Endothelial cell of umbilical vein (primary cell): Measurements from ENCODE around the gene FAM83D. TPM values are rescaled to one million over a fixed set of nuclear protein-coding genes. Genes with fewer than 3 reads are reported as not detected.

Experiments
- BruUV-seq: library from RNA; stranded (reverse); fragments of 400-500 nt; replicated peaks from 2 replicates; lab custom pipeline; 2021; lab: Mats Ljungman, UMichigan
- CTCF ChIA-PET: fragments of 300-600, 350-600 bp; sonication (Branson Sonifier 250); formaldehyde crosslinking; loops from one replicate; lab custom pipeline; 2021; ENCODE audit warnings: antibody characterized with exemption, inconsistent platforms; lab: Charles Lee
- POLR2A ChIA-PET: fragments of 300-600, 350-600 bp; sonication (Branson Sonifier 250); formaldehyde crosslinking; loops from one replicate; lab custom pipeline; 2021; ENCODE audit warnings: antibody characterized with exemption, inconsistent platforms; lab: Charles Lee
- DNase-seq: peaks from one replicate; pipeline ENCODE4 v3.0.0-alpha.2; 2011; ENCODE audit warnings: low read depth, low spot score
- FAIRE-seq: peaks from 2 replicates; lab custom pipeline; 2011; peaks lifted over from hg19 to GRCh38; lab: Jason Lieb, UNC
- H2AFZ ChIP-seq: 2 replicates; pipeline ENCODE4 v1.6.0; 2012; ENCODE audit warnings: low read depth, low read length, control low read depth, inconsistent platforms
- H3K27ac ChIP-seq: 2 replicates; pipeline ENCODE4 v1.5.1; 2011; ENCODE audit warnings: low read depth, mild to moderate bottlenecking, control low read depth, low read length, moderate library complexity; ENCODE audit not compliant: insufficient read depth
- H3K27me3 ChIP-seq, 2 experiments: 2 replicates each; pipeline versions ENCODE4 v1.6.0 to v1.6.1; 2011; ENCODE audit warnings: low read length in 2 of 2, mixed read lengths in 1 of 2; ENCODE audit not compliant: control insufficient read depth in 2 of 2, insufficient read depth in 2 of 2
- H3K36me3 ChIP-seq, 2 experiments: 2 replicates in 1 of 2; 3 replicates in 1 of 2; pipeline ENCODE4 v1.5.1; 2011; ENCODE audit warnings: low read length in 2 of 2, mild to moderate bottlenecking in 1 of 2, moderate library complexity in 1 of 2; ENCODE audit not compliant: control insufficient read depth in 2 of 2, insufficient read depth in 2 of 2; ENCODE audit errors: extremely low read depth in 1 of 2
- H3K4me1 ChIP-seq: 3 replicates; pipeline ENCODE4 v1.5.1; 2011; ENCODE audit warnings: mild to moderate bottlenecking, low read length; ENCODE audit not compliant: control insufficient read depth, insufficient read depth; ENCODE audit errors: extremely low read depth
- H3K4me2 ChIP-seq: 2 replicates; pipeline ENCODE4 v1.6.1; 2011; ENCODE audit warnings: low read length, control low read depth, mixed read lengths; ENCODE audit not compliant: insufficient read depth
- H3K4me3 ChIP-seq, 3 experiments: fragments of 200-600 bp in 1 of 3; sonication (generic), shearing (Covaris generic) in 1 of 3; replicated peaks in 1 of 3; 2 replicates each; pipeline ENCODE4 v1.5.1; 2011 to 2016; ENCODE audit warnings: control low read depth in 3 of 3, low read length in 3 of 3, mild to moderate bottlenecking in 2 of 3, inconsistent platforms in 1 of 3, low read depth in 1 of 3, moderate library complexity in 1 of 3; ENCODE audit not compliant: insufficient read depth in 1 of 3
- H3K79me2 ChIP-seq: 2 replicates; pipeline ENCODE4 v1.6.0; 2012; ENCODE audit warnings: low read length, inconsistent platforms; ENCODE audit not compliant: control insufficient read depth, insufficient read depth
- H3K9ac ChIP-seq: replicated peaks from 2 replicates; pipeline ENCODE3; 2011; ENCODE audit warnings: low read length, control low read depth; ENCODE audit not compliant: insufficient read depth; ENCODE audit errors: extremely low read depth
- H3K9me1 ChIP-seq: replicated peaks from 3 replicates; pipeline ENCODE4 v1.6.0; 2011; ENCODE audit warnings: mild to moderate bottlenecking, low read length; ENCODE audit not compliant: control insufficient read depth, insufficient read depth; ENCODE audit errors: extremely low read depth
- H3K9me3 ChIP-seq: replicated peaks from 2 replicates; pipeline ENCODE4 v1.5.1; 2012; ENCODE audit warnings: low read length, inconsistent platforms; ENCODE audit not compliant: control insufficient read depth, insufficient read depth
- H4K20me1 ChIP-seq: replicated peaks from 2 replicates; pipeline ENCODE3; 2011; ENCODE audit warnings: mild to moderate bottlenecking, low read length; ENCODE audit not compliant: control insufficient read depth, insufficient read depth; ENCODE audit errors: extremely low read depth
- EZH2 ChIP-seq: IDR thresholded peaks from 2 replicates; pipeline ENCODE4 v1.6.1; 2012; ENCODE audit warnings: borderline replicate concordance, low read depth, mild to moderate bottlenecking, moderate library complexity, low read length, inconsistent platforms; ENCODE audit not compliant: severe bottlenecking
- FOS ChIP-seq: IDR thresholded peaks from 2 replicates; pipeline ENCODE4 v1.6.1; 2011; ENCODE audit warnings: mild to moderate bottlenecking, low read length, moderate library complexity, borderline replicate concordance; ENCODE audit not compliant: insufficient read depth
- GATA2 ChIP-seq: IDR thresholded peaks from 2 replicates; pipeline ENCODE4 v1.7.0; 2011; ENCODE audit warnings: low read depth, mild to moderate bottlenecking, moderate library complexity, mixed read lengths, low read length; ENCODE audit not compliant: insufficient read length, insufficient read depth
- JUN ChIP-seq: IDR thresholded peaks from 2 replicates; pipeline ENCODE4 v1.6.1; 2011; ENCODE audit warnings: borderline replicate concordance, low read depth; ENCODE audit not compliant: insufficient read length, insufficient read depth
- MYC ChIP-seq: IDR thresholded peaks from one replicate; pipeline ENCODE4 v1.6.1; 2011; ENCODE audit warnings: mild to moderate bottlenecking, low read depth, low read length
- POLR2A ChIP-seq: IDR thresholded peaks from 2 replicates; pipeline ENCODE4 v1.6.1; 2012; ENCODE audit warnings: low read depth, mild to moderate bottlenecking, control low read depth, low read length
- POLR2AphosphoS5 ChIP-seq: IDR thresholded peaks from 2 replicates; pipeline ENCODE4 v1.6.1; 2012; ENCODE audit warnings: low read depth, mild to moderate bottlenecking, control low read depth, low read length, moderate library complexity; ENCODE audit not compliant: insufficient read depth
- dilution Hi-C: fragments of 300-500 bp; cut with MboI; formaldehyde crosslinking; loops from one replicate; pipeline ENCODE4 v1.15.0; 2019; ENCODE audit warnings: low sequenced_read_pairs; ENCODE audit not compliant: extremely low pct_ligation_motif_present
- intact Hi-C: fragments of 100-400 bp; cut with micrococcal nuclease; formaldehyde crosslinking; loops from one replicate; pipeline ENCODE4 v1.10.0; 2022
- polyA plus RNA-seq, 4 experiments: library from polyadenylated mRNA; depleted of rRNA in 3 of 4; stranded (reverse) in 3 of 4; unstranded in 1 of 4; fragments of >200 nt; gene quantifications; 2 replicates each; pipeline versions ENCODE4 v1.2.1 to v1.2.3, GENCODE V29; 2011 to 2012; ENCODE audit warnings: missing spikeins in 1 of 4
- total RNA-seq: library from RNA; stranded (reverse); gene quantifications from 2 replicates; pipeline ENCODE4 v1.2.3, GENCODE V29; 2021
- TF ChIP-seq, protein P1 (sequence below): IDR thresholded peaks from 2 replicates; pipeline ENCODE4 v1.6.1; 2011; ENCODE audit not compliant: insufficient read depth, insufficient read length
- TF ChIP-seq, protein P2 (sequence below), 2 donors: IDR thresholded peaks; 1 replicate in 1 of 2; 2 replicates in 1 of 2; pipeline ENCODE4 v1.5.1; 2011; ENCODE audit warnings: low read length in 2 of 2, mild to moderate bottlenecking in 2 of 2, moderate library complexity in 2 of 2, control low read depth in 1 of 2, inconsistent platforms in 1 of 2, low read depth in 1 of 2; ENCODE audit not compliant: insufficient read depth in 1 of 2; ENCODE audit errors: extremely low read depth in 1 of 2

The FAM83D gene
- total and polyA plus RNA-seq, 2 donors (not counting 3 experiments of a cell fraction or from before 2014, with no cell fraction given) = 41.0 to 46.0 TPM

DNA sequence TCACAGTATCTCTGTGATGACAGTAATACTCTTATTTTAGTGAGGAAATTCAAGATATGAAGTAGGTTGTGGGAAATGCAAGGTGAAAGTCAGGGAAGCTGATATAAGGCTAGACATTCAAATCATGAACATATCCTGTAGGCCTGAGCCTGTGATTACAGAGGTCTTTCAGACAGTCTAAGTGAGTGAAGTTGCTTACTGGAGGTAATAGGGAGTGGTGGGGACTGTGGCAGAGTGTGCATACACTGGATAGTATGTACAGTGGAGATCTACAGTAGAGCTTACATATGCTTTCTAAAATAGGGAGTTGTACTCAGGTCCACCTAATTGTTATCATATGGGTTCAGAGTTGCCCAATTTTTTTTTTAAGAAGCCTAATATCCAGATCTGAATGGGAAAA lies 39.0 kb downstream of the FAM83D start:
- no peak overlapping the region for H3K4me3 ChIP-seq
- CTCF ChIA-PET = no interaction called here
- BruUV-seq = no TSS peak
- H4K20me1 ChIP-seq = no peaks in the 10 kb centered on the region
- no peak for FAIRE-seq
- peaks cover 0 to 2% of the 10 kb centered on the region in 2 experiments for H3K36me3 ChIP-seq
- H3K4me2 ChIP-seq = no peak overlapping the region
- POLR2A ChIA-PET = no interaction called here
- no peak overlapping the region for H3K27ac ChIP-seq
- intact Hi-C loops = no loop called here
- H3K4me1 ChIP-seq = peaks cover 15% of the 10 kb centered on the region
- no peaks in the 10 kb centered on the region for H3K9me1 ChIP-seq
- H2AFZ ChIP-seq = no peak overlapping the region
- H3K27me3 ChIP-seq = no peaks in the 10 kb centered on the region
- dilution Hi-C loops = no loop called here
- no peak for DNase-seq
- H3K79me2 ChIP-seq = peaks cover 34% of the 10 kb centered on the region
- H3K9ac ChIP-seq = no peak overlapping the region
- no peak for TF ChIP-seq EZH2
- no peak for TF ChIP-seq POLR2A
- no peak for TF ChIP-seq MYC
- TF ChIP-seq, protein P1, sequence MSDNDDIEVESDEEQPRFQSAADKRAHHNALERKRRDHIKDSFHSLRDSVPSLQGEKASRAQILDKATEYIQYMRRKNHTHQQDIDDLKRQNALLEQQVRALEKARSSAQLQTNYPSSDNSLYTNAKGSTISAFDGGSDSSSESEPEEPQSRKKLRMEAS = no peak
- no peak for TF ChIP-seq JUN
- no peak for TF ChIP-seq POLR2AphosphoS5
- no peak for TF ChIP-seq FOS
- TF ChIP-seq GATA2 = no peak
- TF ChIP-seq, protein P2, sequence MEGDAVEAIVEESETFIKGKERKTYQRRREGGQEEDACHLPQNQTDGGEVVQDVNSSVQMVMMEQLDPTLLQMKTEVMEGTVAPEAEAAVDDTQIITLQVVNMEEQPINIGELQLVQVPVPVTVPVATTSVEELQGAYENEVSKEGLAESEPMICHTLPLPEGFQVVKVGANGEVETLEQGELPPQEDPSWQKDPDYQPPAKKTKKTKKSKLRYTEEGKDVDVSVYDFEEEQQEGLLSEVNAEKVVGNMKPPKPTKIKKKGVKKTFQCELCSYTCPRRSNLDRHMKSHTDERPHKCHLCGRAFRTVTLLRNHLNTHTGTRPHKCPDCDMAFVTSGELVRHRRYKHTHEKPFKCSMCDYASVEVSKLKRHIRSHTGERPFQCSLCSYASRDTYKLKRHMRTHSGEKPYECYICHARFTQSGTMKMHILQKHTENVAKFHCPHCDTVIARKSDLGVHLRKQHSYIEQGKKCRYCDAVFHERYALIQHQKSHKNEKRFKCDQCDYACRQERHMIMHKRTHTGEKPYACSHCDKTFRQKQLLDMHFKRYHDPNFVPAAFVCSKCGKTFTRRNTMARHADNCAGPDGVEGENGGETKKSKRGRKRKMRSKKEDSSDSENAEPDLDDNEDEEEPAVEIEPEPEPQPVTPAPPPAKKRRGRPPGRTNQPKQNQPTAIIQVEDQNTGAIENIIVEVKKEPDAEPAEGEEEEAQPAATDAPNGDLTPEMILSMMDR (IDR thresholded peaks at IDR 0.05; ENCODE audit: extremely low read depth in 1 of 2, insufficient read depth in 1 of 2, low read depth in 1 of 2, low read length in 2 of 2) = no peak
- no peaks in the 10 kb centered on the region for H3K9me3 ChIP-seq
